Caco-2 (cell line): Measurements from ENCODE around the gene USP53. TPM values are rescaled to one million over a fixed set of nuclear protein-coding genes. Genes with fewer than 3 reads are reported as not detected.
"Not testable (repeated sequence)": the region's sequence is repeated elsewhere in the genome, so short reads cannot be mapped to it uniquely, and the experiment has no call there.

Experiments used
- BruUV-seq: library from RNA; stranded (reverse); fragments of 400-500 nt; replicated peaks from 2 replicates; lab custom pipeline; 2021; lab: Mats Ljungman, UMichigan
- CTCF ChIA-PET: fragments of 300-600 bp; sonication (Branson Sonifier 250); formaldehyde crosslinking; loops from one replicate; lab custom pipeline; 2022; ENCODE audit warnings: antibody characterized with exemption; lab: Charles Lee
- POLR2A ChIA-PET: fragments of 300-600 bp; sonication (Branson Sonifier 250); formaldehyde crosslinking; loops from one replicate; lab custom pipeline; 2022; ENCODE audit warnings: antibody characterized with exemption; lab: Charles Lee
- DNase-seq, 2 experiments: peaks; one replicate each; pipeline versions ENCODE4 v3.0.0 to v3.0.0-alpha.2; 2020 to 2022
- H3K27me3 ChIP-seq: replicated peaks from 2 replicates; pipeline ENCODE4 v1.6.0; 2011; ENCODE audit warnings: low read length; ENCODE audit not compliant: control insufficient read depth, insufficient read depth
- H3K36me3 ChIP-seq: 2 replicates; pipeline ENCODE4 v1.5.1; 2011; ENCODE audit warnings: low read length; ENCODE audit not compliant: control insufficient read depth, insufficient read depth
- H3K4me1 ChIP-seq: fragments of 250-450 bp; sonication (Bioruptor Pico); 2 replicates; pipeline ENCODE4 v1.5.1; 2020; ENCODE audit warnings: mild to moderate bottlenecking
- H3K4me3 ChIP-seq: 2 replicates; pipeline ENCODE4 v1.5.1; 2011; ENCODE audit warnings: low read depth, mild to moderate bottlenecking, control low read depth, low read length
- H3K9me3 ChIP-seq: fragments of 250-450 bp; sonication (Bioruptor Pico); 2 replicates; pipeline ENCODE4 v1.5.1; 2020; ENCODE audit warnings: mild to moderate bottlenecking, moderate library complexity
- H3K27ac Mint-ChIP-seq: one replicate; pipeline ENCODE4 v1.8.0; 2022; ENCODE audit warnings: mixed read lengths; ENCODE audit not compliant: unreplicated experiment
- H3K27me3 Mint-ChIP-seq: one replicate; pipeline ENCODE4 v1.8.0; 2022; ENCODE audit warnings: mixed read lengths; ENCODE audit not compliant: insufficient read depth, unreplicated experiment
- H3K36me3 Mint-ChIP-seq: one replicate; pipeline ENCODE4 v1.8.0; 2022; ENCODE audit warnings: mild to moderate bottlenecking, mixed read lengths; ENCODE audit not compliant: insufficient read depth, unreplicated experiment
- H3K4me1 Mint-ChIP-seq: one replicate; pipeline ENCODE4 v1.8.0; 2022; ENCODE audit warnings: low read depth, mixed read lengths; ENCODE audit not compliant: unreplicated experiment
- H3K4me3 Mint-ChIP-seq: one replicate; pipeline ENCODE4 v1.8.0; 2022; ENCODE audit warnings: mild to moderate bottlenecking, moderate library complexity, mixed read lengths; ENCODE audit not compliant: unreplicated experiment
- H3K9me3 Mint-ChIP-seq: one replicate; pipeline ENCODE4 v1.8.0; 2022; ENCODE audit warnings: mixed read lengths; ENCODE audit not compliant: unreplicated experiment
- intact Hi-C: fragments of 100-400 bp; cut with micrococcal nuclease; formaldehyde crosslinking; loops from one replicate; pipeline ENCODE4 v1.10.0; 2022; ENCODE audit not compliant: unreplicated experiment
- total RNA-seq: library from RNA; stranded (reverse); gene quantifications from 2 replicates; pipeline ENCODE4 v1.2.3, GENCODE V29; 2022
- TF ChIP-seq, protein P1 (sequence below), 2 experiments: fragments of 200-600 bp in 1 of 2; IDR thresholded peaks; 1 replicate in 1 of 2; 2 replicates in 1 of 2; pipeline versions ENCODE4 v1.5.1 to v1.8.0; 2011 to 2022; ENCODE audit warnings: antibody characterized with exemption in 1 of 2, control low read depth in 1 of 2, inconsistent platforms in 1 of 2, low read depth in 1 of 2, low read length in 1 of 2, mild to moderate bottlenecking in 1 of 2, moderate library complexity in 1 of 2; ENCODE audit not compliant: insufficient read depth in 1 of 2, severe bottlenecking in 1 of 2, unreplicated experiment in 1 of 2

The USP53 gene
- total RNA-seq, 1 experiment from 2014 or later = 49.3 TPM

DNA sequence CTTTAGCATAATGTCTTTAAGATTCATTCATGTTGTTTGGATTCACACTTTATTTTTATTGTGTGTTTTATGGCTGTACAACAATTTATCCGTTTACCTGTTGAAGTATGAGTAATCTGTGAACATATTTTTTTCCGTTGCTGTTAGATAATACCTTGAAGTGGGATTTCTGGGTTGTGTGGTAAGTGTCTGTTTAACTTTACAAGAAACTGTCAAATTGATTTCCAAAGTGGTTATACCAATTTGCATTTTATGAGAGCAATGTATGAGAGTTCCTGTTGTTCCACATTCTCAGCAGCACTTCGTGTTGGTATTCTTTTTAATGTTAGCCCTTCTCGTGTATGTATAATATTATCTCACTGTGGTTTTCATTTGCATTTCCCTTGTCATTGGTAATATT lies 53.6 kb downstream of the USP53 start:
- Mint-ChIP-seq H3K4me3 (no peak overlapping the region), H3K36me3 (peaks cover 61% of the 10 kb centered on the region), H3K9me3 (no peaks in the 10 kb centered on the region), H3K27ac (no peak overlapping the region), H3K27me3 (no peaks in the 10 kb centered on the region), H3K4me1 (no peaks in the 10 kb centered on the region)
- BruUV-seq = no TSS peak
- DNase-seq = no peak
- no peaks in the 10 kb centered on the region for H3K9me3 ChIP-seq
- no peaks in the 10 kb centered on the region for H3K27me3 ChIP-seq
- TF ChIP-seq, protein P1, sequence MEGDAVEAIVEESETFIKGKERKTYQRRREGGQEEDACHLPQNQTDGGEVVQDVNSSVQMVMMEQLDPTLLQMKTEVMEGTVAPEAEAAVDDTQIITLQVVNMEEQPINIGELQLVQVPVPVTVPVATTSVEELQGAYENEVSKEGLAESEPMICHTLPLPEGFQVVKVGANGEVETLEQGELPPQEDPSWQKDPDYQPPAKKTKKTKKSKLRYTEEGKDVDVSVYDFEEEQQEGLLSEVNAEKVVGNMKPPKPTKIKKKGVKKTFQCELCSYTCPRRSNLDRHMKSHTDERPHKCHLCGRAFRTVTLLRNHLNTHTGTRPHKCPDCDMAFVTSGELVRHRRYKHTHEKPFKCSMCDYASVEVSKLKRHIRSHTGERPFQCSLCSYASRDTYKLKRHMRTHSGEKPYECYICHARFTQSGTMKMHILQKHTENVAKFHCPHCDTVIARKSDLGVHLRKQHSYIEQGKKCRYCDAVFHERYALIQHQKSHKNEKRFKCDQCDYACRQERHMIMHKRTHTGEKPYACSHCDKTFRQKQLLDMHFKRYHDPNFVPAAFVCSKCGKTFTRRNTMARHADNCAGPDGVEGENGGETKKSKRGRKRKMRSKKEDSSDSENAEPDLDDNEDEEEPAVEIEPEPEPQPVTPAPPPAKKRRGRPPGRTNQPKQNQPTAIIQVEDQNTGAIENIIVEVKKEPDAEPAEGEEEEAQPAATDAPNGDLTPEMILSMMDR (IDR thresholded peaks at IDR 0.05; ENCODE audit: insufficient read depth in 1 of 2, low read depth in 1 of 2, low read length in 1 of 2, severe bottlenecking in 1 of 2, unreplicated experiment in 1 of 2) = no peak
- H3K4me1 ChIP-seq = no peaks in the 10 kb centered on the region
- ChIA-PET CTCF (no interaction called here), POLR2A (no interaction called here)
- H3K4me3 ChIP-seq = no peak overlapping the region
- no peaks in the 10 kb centered on the region for H3K36me3 ChIP-seq
- intact Hi-C loops = no loop called here

DNA sequence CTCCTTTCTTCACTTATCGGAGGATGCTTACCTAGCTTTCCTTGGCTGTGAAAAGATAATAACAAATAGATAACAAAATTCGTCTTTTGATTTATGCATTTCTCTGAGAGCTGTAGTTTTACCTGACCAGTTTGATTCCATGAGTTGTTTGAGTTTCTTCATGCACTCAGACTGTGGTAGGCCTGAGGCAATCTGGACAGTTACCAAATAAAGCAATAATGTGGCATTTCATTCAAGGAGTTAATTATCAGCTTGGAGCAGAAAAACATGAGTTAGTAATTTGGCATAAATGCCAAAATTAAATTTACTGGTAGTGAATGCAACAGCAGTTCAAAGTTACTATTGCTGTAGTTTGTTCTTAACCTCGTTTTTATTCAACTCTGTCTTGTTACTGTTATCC lies 56.0 kb downstream of the USP53 start:
- DNase-seq = no peak
- CTCF ChIA-PET = no interaction called here
- Histone ChIP-seq H3K9me3 (no peaks in the 10 kb centered on the region), H3K4me1 (no peaks in the 10 kb centered on the region), H3K36me3 (no peaks in the 10 kb centered on the region), H3K4me3 (no peak overlapping the region), H3K27me3 (no peaks in the 10 kb centered on the region)
- H3K9me3 Mint-ChIP-seq = no peaks in the 10 kb centered on the region
- H3K36me3 Mint-ChIP-seq = peaks cover 78% of the 10 kb centered on the region
- BruUV-seq = no TSS peak
- TF ChIP-seq, protein P1 (IDR thresholded peaks at IDR 0.05; ENCODE audit: insufficient read depth in 1 of 2, low read depth in 1 of 2, low read length in 1 of 2, severe bottlenecking in 1 of 2, unreplicated experiment in 1 of 2) = no peak
- H3K27me3 Mint-ChIP-seq = no peaks in the 10 kb centered on the region
- intact Hi-C loops = no loop called here
- POLR2A ChIA-PET = no interaction called here
- no peak overlapping the region for H3K4me3 Mint-ChIP-seq
- no peak overlapping the region for H3K27ac Mint-ChIP-seq
- no peaks in the 10 kb centered on the region for H3K4me1 Mint-ChIP-seq

DNA sequence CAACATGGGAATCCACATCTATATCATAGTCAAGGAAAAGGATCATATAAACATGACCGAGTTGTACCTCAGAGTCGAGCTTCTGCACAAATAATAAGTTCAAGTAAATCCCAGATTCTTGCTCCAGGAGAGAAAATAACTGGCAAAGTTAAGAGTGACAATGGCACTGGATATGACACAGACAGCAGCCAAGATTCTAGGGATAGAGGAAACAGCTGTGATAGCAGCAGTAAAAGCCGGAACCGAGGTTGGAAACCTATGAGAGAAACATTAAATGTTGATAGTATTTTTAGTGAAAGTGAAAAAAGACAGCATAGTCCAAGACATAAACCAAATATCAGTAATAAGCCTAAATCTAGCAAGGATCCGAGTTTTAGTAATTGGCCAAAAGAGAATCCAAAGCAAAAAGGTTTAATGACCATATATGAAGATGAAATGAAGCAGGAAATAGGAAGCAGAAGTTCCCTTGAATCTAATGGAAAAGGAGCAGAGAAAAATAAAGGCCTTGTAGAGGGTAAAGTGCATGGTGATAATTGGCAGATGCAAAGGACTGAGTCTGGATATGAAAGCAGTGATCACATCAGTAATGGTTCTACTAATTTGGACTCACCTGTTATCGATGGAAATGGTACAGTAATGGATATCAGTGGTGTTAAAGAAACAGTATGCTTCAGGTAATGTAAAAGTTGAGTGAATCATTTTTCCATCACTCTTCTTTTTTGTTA lies 59.0 kb downstream of the USP53 start:
- Mint-ChIP-seq H3K36me3 (peaks cover 64% of the 10 kb centered on the region), H3K4me1 (no peaks in the 10 kb centered on the region), H3K27ac (no peak overlapping the region), H3K9me3 (no peaks in the 10 kb centered on the region), H3K4me3 (no peak overlapping the region), H3K27me3 (no peaks in the 10 kb centered on the region)
- no peaks in the 10 kb centered on the region for H3K4me1 ChIP-seq
- CTCF ChIA-PET = no interaction called here
- no peak for DNase-seq
- H3K27me3 ChIP-seq = no peaks in the 10 kb centered on the region
- no peaks in the 10 kb centered on the region for H3K36me3 ChIP-seq
- H3K4me3 ChIP-seq = no peak overlapping the region
- intact Hi-C loops = no loop called here
- TF ChIP-seq, protein P1 (IDR thresholded peaks at IDR 0.05; ENCODE audit: insufficient read depth in 1 of 2, low read depth in 1 of 2, low read length in 1 of 2, severe bottlenecking in 1 of 2, unreplicated experiment in 1 of 2) = no peak
- TSS peak; percentile 42 for BruUV-seq
- H3K9me3 ChIP-seq = no peaks in the 10 kb centered on the region
- POLR2A ChIA-PET = interaction anchor here (0.6 kb wide), 1 partner anchor 29 kb away, joined by 3 read pairs; no protein-coding TSS in a partner anchor

DNA sequence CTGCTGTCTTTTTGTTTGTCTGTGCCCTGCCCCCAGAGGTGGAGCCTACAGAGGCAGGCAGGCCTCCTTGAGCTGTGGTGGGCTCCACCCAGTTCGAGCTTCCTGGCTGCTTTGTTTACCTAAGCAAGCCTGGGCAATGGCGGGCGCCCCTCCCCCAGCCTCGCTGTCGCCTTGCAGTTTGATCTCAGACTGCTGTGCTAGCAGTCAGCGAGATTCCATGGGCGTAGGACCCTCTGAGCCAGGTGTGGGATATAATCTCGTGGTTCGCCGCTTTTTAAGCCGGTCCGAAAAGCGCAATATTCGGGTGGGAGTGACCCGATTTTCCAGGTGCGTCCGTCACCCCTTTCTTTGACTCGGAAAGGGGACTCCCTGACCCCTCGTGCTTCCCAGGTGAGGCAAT lies 67.0 kb downstream of the USP53 start:
- H3K27me3 Mint-ChIP-seq, H3K4me3 ChIP-seq: not testable (repeated sequence)

DNA sequence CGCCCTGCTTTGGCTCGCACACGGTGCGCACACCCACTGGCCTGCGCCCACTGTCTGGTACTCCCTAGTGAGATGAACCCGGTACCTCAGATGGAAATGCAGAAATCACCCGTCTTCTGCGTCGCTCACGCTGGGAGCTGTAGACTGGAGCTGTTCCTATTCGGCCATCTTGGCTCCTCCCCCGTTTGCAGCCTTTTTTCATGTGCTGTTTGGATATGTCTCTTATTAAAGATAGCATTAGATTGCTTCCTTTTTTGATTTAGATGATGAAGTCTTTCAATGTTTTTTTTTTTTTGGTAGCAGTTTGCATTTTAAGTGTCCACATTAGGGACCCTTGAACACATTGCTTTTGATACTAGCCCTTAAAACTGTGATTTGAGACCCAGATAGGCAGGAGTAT lies 67.4 kb downstream of the USP53 start:
- H3K36me3 Mint-ChIP-seq = peaks cover 28% of the 10 kb centered on the region
- CTCF ChIA-PET, H3K4me3 ChIP-seq, H3K27me3 Mint-ChIP-seq, H3K9me3 ChIP-seq, H3K9me3 Mint-ChIP-seq, BruUV-seq, H3K36me3 ChIP-seq, H3K27me3 ChIP-seq, POLR2A ChIA-PET, H3K4me3 Mint-ChIP-seq, DNase-seq, H3K4me1 ChIP-seq, intact Hi-C loops, H3K27ac Mint-ChIP-seq: not testable (repeated sequence)
- peaks cover 26% of the 10 kb centered on the region for H3K4me1 Mint-ChIP-seq

More for the DNA sequence above, 67.0 kb downstream of the USP53 start:
- H3K9me3 ChIP-seq, DNase-seq, H3K4me1 ChIP-seq, H3K27me3 ChIP-seq, CTCF ChIA-PET, H3K4me3 Mint-ChIP-seq, H3K36me3 ChIP-seq, intact Hi-C loops, H3K27ac Mint-ChIP-seq, POLR2A ChIA-PET, H3K9me3 Mint-ChIP-seq, BruUV-seq: not testable (repeated sequence)
- Mint-ChIP-seq H3K4me1 (peaks cover 22% of the 10 kb centered on the region), H3K36me3 (peaks cover 28% of the 10 kb centered on the region)
